SKM-1 (cell line): ENCODE measurements around the gene RAPGEF5.
"Not testable (repeated sequence)": the region's sequence is repeated elsewhere in the genome, so short reads cannot be mapped to it uniquely, and the experiment has no call there.

ENCODE experiments used
- DNase-seq: peaks from one replicate; lab custom pipeline; 2025; ENCODE audit not compliant: unreplicated experiment; lab: John Stamatoyannopoulos, UW

RAPGEF5 gene

DNA sequence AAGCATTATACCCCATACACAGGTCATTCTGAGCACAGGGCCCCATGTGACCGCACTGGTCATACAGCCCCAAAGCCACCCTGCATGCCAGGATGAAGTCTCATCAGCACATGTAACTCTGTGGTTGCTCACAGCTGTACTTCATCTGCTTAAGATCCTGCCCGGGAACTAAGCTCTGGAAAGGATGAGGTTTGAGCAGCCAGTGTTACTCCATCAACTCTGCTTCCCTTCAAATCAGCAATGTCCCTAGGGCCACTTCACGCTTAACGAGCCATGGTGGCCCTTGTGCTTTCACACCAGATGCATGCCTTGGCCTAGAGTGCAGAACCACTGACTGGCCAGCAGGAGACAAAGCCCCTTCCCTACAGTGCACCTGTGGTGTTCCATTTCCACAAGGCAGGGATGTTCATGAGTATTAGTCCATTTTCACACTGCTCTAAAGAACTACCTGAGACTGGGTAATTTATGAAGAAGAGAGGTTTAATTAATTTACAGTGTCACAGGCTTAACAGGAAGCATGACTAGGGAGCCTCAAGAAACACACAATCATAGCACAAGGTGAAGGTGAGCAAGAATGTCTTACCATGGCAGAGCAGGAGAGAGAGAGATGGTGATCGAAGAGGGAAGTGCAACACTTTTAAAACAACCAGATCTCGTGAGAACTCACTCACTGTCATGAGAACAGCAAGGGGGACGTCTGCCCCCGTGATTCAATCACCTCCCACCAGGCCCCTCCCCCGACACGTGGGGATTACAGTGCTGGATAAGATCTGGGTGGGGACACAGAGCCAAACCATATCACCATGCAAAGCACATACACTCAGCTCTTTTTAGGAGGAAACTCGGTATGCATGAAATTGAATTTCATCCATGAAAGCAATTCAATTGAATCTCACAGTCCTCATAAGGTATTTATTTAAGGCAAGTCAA lies 262.3 kb downstream of the RAPGEF5 start:
- no peak for DNase-seq

DNA sequence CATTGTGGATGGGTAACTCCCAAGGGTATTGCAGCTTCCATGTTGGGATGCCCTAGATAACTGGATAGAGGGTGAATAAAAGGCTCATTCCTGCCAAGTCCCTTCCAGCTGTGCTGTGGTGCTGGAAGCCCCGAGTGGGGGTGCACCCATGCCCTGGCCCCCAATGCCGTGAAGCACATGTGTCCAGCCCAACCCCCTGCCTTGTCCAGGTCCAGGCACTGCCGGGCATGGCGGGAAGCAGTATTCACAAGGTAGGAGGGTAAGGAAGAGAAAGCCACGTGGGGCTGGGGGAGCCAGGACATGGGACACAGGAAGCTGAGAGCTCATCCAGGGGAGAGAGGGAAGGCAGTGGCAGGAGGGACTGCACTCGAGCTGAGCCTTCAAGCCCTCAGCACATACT lies 263.0 kb downstream of the RAPGEF5 start:
- DNase-seq, result no peak

DNA sequence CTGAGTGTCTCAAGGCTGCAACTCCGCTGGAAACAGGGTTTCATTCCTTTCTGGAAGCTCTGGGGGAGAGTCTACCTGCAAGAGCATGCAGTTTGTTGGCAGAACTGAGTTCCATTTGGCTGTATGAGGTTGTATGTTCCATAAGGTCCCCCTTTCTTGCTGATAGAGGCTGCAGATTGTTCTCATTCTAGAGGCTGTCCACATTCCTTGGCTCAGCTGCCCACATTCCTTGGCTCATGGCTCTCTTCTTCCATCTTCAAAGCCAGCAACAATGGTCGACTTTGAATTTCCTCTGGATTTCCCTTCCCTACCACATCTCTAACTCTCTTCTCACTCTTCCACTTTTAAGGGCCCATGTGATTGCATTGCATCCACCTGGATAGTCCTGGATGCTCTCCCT lies 264.0 kb downstream of the RAPGEF5 start:
- no peak for DNase-seq

DNA sequence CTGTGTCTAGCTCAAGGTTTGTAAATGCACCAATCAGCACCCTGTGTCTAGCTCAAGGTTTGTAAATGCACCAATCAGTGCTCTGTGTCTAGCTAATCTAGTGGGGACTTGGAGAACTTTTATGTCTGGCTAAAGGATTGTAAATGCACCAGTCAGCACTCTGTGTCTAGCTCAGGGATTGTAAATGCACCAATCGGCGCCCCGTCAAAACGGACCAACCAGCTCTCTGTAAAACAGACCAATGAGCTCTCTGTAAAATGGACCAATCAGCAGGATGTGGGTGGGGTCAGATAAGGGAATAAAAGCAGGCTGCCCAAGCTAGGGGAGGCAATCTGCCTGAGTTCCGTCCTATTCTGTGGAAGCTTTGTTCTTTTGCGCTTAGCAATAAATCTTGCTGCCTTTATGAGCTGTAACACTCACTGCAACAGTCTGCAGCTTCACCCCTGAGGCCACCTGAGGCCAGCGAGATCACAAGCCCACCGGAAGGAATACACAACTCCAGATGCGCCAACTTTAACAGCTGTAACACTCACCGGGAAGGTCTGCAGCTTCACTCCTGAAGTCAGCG lies 265.9 kb downstream of the RAPGEF5 start:
- not testable (repeated sequence) for DNase-seq

DNA sequence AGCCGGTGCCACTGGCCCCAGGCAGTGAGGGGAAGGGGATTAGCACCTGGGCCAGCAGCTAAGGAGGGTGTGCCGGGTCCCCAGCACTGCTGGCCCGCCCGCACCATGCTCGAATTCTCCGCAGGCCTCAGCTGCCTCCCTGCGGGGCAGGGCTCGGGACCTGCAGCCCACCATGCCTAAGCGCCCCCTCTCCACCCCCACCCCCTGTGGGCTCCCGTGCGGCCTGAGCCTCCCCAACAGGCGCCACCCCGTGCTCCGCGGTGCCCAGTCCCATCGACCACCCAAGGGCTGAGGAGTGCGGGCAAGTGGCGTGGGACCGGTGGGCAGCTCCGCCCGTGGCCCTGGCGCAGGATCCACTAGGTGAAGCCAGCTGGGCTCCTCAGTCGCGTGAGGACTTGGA lies 266.4 kb downstream of the RAPGEF5 start:
- no peak for DNase-seq

DNA sequence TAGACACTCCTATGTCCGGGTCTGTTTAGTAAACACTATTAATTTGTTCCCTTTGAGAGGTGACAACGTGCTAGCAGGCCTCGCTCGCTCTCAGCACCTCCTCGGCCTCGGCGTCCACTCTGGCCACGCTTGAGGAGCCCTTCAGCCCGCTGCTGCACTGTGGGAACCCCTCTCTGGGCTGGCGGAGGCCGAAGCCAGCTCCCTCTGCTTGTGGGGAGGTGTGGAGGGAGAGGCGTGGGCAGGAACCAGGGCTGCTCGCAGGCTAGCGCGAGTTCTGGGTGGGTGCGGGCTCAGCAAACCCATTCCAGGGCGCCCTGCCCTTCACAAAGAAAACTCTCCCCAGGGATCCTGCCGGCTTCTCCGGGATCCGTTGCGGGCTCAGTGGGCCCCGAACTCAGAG lies 266.8 kb downstream of the RAPGEF5 start:
- DNase-seq, result no peak

DNA sequence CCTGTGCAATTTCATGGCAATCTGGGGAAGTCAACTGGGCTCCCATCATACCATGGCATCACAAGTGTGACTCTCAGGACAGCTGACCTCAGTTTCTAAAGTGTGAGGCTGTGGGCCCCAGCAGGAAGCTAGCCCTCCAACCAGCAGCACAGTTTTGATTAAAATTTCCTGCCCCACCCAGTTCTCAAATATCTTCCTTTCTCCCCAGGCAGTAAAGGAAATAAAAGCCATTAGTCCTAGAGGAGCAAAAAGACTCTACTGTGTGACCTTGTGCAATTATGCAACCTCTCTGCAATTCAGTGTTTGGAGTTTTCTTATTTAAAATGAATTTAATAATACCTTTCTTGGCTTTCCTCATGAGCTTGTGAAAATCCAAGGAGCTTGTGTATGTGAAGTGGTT lies 268.1 kb downstream of the RAPGEF5 start:
- no peak for DNase-seq

DNA sequence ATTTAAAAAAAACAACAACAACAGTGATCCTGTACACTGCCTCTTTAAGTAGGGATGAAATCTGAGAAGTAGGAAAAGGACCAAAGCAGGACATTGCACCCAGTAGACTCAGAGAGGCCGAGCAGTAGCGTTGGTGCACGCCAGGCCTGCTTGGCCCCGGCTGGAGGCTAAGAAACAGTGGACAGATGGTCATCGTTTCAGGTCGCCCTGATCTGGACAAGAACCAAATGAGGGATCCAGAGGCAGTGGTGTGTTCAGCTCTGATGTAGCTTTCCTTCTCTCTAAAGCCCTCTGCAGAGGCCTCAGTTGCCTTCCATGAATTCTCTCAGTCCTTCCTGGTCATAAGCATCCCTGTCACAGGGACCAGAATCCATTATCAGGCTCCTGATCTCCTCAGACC lies 269.1 kb downstream of the RAPGEF5 start:
- no peak for DNase-seq

DNA sequence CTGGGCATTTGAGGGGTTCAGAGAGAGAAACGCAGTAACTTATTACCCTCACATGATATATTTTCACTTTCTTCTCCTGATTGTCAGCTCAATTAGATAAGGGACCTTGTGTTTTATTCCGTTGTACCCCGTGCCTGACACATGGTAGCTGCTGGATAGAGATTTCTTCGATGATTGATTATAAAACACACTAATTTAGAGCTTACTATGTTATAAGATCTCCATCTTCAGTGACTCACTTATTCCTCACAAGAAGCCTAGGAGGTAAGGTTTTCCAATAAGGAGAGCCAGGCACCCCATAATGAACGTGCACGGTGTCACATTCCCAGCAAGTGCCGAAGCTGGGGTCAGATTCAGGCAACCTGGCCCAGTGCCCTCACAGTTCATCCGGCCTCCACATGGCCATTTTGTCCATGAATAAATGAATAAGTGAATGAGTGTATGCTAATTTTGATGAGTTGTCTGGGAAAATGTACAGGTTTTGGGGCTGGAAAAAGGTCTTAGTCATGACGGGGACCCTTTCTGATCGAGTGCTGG lies 273.2 kb downstream of the RAPGEF5 start:
- DNase-seq, result no peak

DNA sequence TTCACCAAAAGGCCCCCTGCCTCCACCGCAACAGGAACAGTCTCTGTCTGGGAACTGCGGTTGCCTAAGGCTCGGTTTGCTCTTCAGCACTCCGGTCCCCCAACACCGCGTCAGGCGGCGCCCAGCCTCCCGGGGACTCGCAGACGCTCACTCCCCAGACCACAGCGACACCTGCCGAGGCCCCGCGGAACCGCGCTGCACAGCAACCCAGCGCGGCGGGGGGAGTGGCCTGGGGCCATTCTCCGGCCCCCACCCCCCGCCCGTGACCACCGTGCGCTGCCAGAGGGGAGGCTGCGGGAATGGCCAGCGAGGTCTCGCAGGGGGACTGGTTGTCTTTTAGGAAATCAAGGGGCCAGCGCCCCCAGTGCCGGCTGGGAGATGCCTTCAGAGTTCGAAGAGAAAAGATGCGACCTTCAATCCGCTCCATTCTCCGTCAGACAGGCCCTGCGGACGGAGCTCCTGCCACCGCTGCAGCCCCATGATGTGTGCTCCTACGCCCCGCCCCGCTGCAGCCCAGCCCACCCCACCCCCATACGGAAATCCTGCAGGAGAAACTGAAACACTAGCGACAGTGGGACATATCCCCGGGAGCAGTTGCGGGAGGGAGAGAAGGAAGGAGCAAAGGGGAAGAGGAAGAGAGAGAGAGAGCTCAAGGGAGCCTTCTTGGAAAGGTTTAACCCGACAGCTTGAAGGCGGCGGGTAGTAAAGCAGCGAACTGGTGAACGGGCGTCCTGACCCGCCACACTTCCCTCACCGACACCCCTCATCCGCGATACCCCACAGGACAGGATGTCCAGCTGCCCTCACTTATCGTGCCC lies 273.9 kb downstream of the RAPGEF5 start:
- DNase-seq, result peak; percentile 86

DNA sequence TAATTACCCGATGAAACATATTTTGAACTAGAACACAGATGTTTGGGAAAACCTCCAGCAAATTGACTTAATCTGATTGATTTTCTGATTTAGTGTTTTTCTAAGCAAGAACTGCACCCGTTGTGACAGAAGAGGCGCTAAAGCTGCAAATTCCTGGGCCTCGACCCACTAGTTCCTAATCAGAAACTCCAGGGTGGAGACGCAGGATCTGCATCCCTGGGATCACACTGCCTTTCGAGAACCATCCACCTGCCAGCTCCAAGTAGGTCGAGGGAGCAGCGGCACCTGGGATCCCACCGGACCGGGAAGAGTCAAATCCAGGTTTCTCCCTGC lies 274.4 kb downstream of the RAPGEF5 start:
- DNase-seq, result no peak

DNA sequence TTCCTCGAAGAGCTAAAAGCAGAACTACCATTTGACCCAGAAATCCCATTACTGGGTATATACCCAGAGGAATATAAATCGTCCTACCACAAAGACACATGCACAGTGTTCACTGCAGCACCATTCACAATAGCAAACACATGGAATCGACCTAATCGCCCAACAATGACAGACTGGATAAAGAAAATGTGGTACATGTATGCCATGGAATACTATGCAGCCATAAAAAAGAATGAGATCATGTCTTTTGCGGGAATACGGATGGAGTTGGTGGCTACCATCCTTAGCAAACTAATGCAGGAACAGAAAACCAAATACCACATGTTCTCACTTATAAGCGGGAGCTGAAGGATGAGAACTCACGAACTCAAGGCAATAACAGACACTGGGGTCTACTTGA lies 276.7 kb downstream of the RAPGEF5 start:
- DNase-seq, result not testable (repeated sequence)

DNA sequence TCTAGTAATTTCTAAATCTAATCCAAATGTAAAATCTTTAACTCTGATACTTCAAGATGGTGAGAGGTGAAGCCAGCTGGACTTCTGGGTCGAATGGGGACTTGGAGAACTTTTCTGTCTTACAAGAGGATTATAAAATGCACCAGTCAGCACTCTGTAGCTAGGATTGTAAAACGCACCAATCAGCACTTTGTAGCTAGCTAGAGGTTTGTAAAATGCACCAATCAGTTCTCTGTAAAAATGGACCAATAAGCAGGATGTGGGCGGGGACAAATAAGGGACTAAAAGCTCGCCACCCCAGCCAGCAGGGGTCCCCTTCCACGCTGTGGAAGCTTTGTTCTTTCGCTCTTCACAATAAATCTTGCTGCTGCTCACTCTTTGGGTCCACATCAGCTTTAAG lies 278.1 kb downstream of the RAPGEF5 start:
- not testable (repeated sequence) for DNase-seq

DNA sequence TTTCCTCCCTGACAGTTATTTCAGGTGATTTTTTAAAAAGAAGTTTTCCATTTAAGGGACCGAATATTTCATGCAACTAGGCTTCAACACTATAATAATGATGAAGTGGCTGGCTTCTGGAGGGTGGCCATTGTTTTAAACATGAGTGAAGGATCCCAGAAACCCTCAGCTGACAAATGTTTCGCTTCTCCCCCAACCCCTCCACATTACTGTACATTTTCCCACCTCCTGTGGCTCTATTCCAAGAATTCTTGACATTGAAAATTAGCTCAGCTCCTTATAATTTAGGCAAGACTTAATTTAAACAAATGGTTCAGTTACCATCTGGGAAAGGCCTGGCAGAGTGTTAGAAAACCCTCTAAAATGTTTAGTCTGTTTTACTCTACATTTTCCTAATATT lies 281.4 kb downstream of the RAPGEF5 start:
- no peak for DNase-seq

DNA sequence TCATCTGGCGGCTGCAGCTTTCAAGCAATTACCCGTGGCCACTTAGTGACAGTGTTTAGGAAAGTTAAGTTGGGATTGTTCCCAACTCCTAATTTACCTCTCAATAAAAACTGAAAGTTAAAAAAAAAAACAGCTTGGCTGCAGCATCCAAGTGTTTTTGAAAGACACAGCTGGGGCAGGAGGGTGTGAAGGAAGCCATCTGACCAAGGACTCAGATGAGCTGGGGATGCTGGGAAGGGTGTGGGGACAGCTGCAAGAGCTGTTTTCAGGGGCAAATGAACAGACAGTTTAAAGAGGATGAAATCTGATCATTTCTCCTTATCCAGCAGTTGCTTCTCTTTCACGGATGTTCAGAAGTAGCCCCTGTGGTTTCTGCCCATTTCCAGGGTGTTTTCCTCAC lies 282.1 kb downstream of the RAPGEF5 start:
- no peak for DNase-seq
